K562 (cell line): Measurements from ENCODE around the gene PRXL2B. TPM values are rescaled to one million over a fixed set of nuclear protein-coding genes. Genes with fewer than 3 reads are reported as not detected.

ENCODE experiments used
- CBFB ChIP-seq: sonication (generic); formaldehyde crosslinking; IDR thresholded peaks from 2 replicates; pipeline ENCODE4 v1.4.0; 2020; ENCODE audit warnings: mild to moderate bottlenecking, missing genetic modification reagents
- ESRRB ChIP-seq: fragments of 250-450 bp; sonication (Bioruptor Pico); IDR thresholded peaks from 2 replicates; pipeline ENCODE4 v1.5.0; 2020; ENCODE audit warnings: mild to moderate bottlenecking, moderate library complexity, borderline replicate concordance
- EWSR1 ChIP-seq: fragments of 450-650 bp; IDR thresholded peaks from 2 replicates; pipeline ENCODE4 v1.6.1; 2018; ENCODE audit warnings: borderline replicate concordance, mild to moderate bottlenecking, low read depth, moderate library complexity; ENCODE audit not compliant: partially characterized antibody
- KLF10 ChIP-seq: fragments of 250-450 bp; sonication (Bioruptor Pico); IDR thresholded peaks from 2 replicates; pipeline ENCODE4 v1.6.1; 2021; ENCODE audit warnings: matching md5 sums
- MLLT1 ChIP-seq, 2 experiments: fragments of 450-650 bp; IDR thresholded peaks; 2 replicates each; pipeline ENCODE4 v1.6.1; 2016
- MTA2 ChIP-seq: fragments of 450-650 bp; IDR thresholded peaks from 2 replicates; pipeline ENCODE4 v1.6.1; 2016; ENCODE audit warnings: low read depth
- NFIC ChIP-seq: fragments of 450-650 bp; IDR thresholded peaks from 2 replicates; pipeline ENCODE4 v1.6.1; 2017; ENCODE audit warnings: mild to moderate bottlenecking, inconsistent platforms
- RBFOX2 ChIP-seq: fragments of 200-400 bp; formaldehyde crosslinking; IDR thresholded peaks from 2 replicates; pipeline ENCODE4 v1.6.1; 2017; ENCODE audit warnings: low read depth, mild to moderate bottlenecking, low read length, moderate library complexity
- SAFB ChIP-seq: fragments of 200-400 bp; formaldehyde crosslinking; IDR thresholded peaks from 2 replicates; pipeline ENCODE4 v1.6.1; 2017; ENCODE audit warnings: low read depth, low read length, borderline replicate concordance
- SETDB1 ChIP-seq: IDR thresholded peaks from one replicate; pipeline ENCODE4 v1.6.1; 2012; ENCODE audit warnings: low read length, control low read depth, inconsistent platforms
- ZC3H11A ChIP-seq: IDR thresholded peaks from 2 replicates; pipeline ENCODE4 v1.6.1; 2012; ENCODE audit warnings: low read depth, low read length, improper control_type of control experiment
- ZKSCAN8 ChIP-seq: fragments of 200-800 bp; sonication (Bioruptor generic); IDR thresholded peaks from 2 replicates; pipeline ENCODE4 v1.6.1; 2016; ENCODE audit warnings: missing genetic modification characterization, missing compliant biosample characterization
- ZNF311 ChIP-seq: fragments of 250-450 bp; sonication (Bioruptor Pico); IDR thresholded peaks from 2 replicates; pipeline ENCODE4 v1.4.0; 2020; ENCODE audit warnings: mild to moderate bottlenecking, moderate library complexity
- ZNF609 ChIP-seq: sonication (generic); formaldehyde crosslinking; IDR thresholded peaks from 2 replicates; pipeline ENCODE4 v1.8.1; 2023; ENCODE audit warnings: missing genetic modification reagents, mild to moderate bottlenecking, borderline replicate concordance
- ZNF639 ChIP-seq, 2 experiments: fragments of 200-800 bp in 1 of 2; sonication (Bioruptor generic) in 1 of 2; sonication (generic) in 1 of 2; formaldehyde crosslinking in 1 of 2; IDR thresholded peaks in 1 of 2; conservative IDR thresholded peaks in 1 of 2; 2 replicates each; pipeline versions ENCODE4 v1.5.0 to v1.6.1; 2016 to 2020; ENCODE audit warnings: missing compliant biosample characterization in 1 of 2, missing genetic modification characterization in 1 of 2, missing genetic modification reagents in 1 of 2
- polyA plus RNA-seq, 8 experiments: library from polyadenylated mRNA; depleted of rRNA in 4 of 8; stranded (reverse) in 5 of 8; unstranded in 3 of 8; fragments of >200 nt; fragmentation: Nextera tagmentation in 2 of 8; fragmentation: Illumina TruSeq in 1 of 8; extraction: Ambion mirVana in 2 of 8; extraction: Trizol in 1 of 8; gene quantifications; 2 replicates each; pipeline versions ENCODE4 v1.2.1 to v1.2.3, GENCODE V29; 2011 to 2014; ENCODE audit warnings: inconsistent platforms in 1 of 8, missing spikeins in 1 of 8
- total RNA-seq, 7 experiments: library from RNA; depleted of rRNA in 6 of 7; stranded (reverse); fragments of >200 nt in 6 of 7; fragmentation: Illumina TruSeq in 2 of 7; extraction: Trizol in 2 of 7; gene quantifications; 2 replicates each; pipeline versions ENCODE4 v1.2.1 to v1.2.3, GENCODE V29; 2011 to 2021; ENCODE audit warnings: low replicate concordance in 1 of 7
- TF ChIP-seq, protein P1 (sequence below): fragments of 450-650 bp; formaldehyde crosslinking; IDR thresholded peaks from 2 replicates; pipeline ENCODE4 v1.4.0; 2022; ENCODE audit warnings: mild to moderate bottlenecking, moderate library complexity
- TF ChIP-seq, protein P2 (sequence below): fragments of 450-650 bp; formaldehyde crosslinking; IDR thresholded peaks from 2 replicates; pipeline ENCODE4 v1.4.0; 2020; ENCODE audit warnings: mild to moderate bottlenecking, moderate library complexity

Gene PRXL2B
- total and polyA plus RNA-seq, 9 of the 15 experiments (the other 6 are each of a cell fraction or from before 2014, with no cell fraction given): 0.99 to 25.3 (median 11.8) TPM

DNA sequence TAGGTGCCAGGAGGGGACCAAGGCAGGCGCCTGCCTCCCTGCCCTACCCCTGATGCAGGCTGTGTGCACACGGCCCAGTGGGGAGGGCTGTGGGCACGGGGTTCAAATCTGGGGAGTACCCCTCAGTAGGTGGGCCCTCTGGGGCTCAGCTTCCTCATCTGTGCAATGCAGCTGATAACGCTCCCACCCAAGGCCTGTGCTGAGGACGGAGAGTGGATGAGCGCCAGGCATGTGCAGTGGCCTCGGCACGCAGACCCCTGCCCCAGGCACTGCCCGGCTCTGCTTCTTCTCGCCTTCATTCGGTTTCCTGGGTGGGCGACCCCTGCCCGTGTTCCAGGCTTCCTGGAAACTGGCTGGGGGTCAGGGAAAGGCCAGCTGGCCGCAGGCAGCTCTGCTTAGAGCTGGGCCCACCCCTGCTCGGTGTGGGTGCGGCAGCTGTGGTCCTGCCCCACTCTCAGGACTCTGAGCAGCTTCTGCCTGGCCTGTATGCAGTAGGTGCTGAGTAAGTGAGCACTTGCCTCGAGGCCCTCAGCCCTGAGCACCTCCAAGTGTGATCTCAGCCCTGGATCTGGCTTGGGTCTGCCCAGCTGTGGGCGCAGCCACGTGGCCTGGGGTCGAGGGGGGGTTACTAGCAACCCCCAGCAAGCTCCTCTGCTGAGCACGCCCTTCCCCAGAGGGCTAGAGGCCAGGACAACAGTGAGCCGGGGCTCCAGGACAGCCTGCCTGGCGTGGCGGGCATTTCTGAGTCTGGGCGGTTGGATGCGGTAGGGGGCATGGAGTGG, 42.3 kb upstream of the PRXL2B start (continued):
- peak; percentile 98 for TF ChIP-seq ZKSCAN8
- no peak for TF ChIP-seq ESRRB (CRISPR knock-in tag)
- no peak for TF ChIP-seq ZNF639 (CRISPR knock-in tag; conservative IDR thresholded peaks at IDR 0.05 in 1 of 2, IDR thresholded peaks at IDR 0.05 in 1 of 2)
- TF ChIP-seq EWSR1: no peak
- no peak for TF ChIP-seq ZNF311 (CRISPR knock-in tag)
- TF ChIP-seq RBFOX2: peak; percentile 35
- 0 out of 2 replicates have a peak, but pooled peaks have one; percentile 5 for TF ChIP-seq MTA2
- no peak for TF ChIP-seq NFIC
- peak; percentile 11; the same call in 1 of the 2 replicates for TF ChIP-seq SAFB
- no peak for TF ChIP-seq ZC3H11A
- TF ChIP-seq MLLT1 (IDR thresholded peaks at IDR 0.05): no peak
- no peak for TF ChIP-seq CBFB (CRISPR knock-in tag)
- TF ChIP-seq, protein P1, sequence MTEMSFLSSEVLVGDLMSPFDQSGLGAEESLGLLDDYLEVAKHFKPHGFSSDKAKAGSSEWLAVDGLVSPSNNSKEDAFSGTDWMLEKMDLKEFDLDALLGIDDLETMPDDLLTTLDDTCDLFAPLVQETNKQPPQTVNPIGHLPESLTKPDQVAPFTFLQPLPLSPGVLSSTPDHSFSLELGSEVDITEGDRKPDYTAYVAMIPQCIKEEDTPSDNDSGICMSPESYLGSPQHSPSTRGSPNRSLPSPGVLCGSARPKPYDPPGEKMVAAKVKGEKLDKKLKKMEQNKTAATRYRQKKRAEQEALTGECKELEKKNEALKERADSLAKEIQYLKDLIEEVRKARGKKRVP: no peak
- TF ChIP-seq, protein P2, sequence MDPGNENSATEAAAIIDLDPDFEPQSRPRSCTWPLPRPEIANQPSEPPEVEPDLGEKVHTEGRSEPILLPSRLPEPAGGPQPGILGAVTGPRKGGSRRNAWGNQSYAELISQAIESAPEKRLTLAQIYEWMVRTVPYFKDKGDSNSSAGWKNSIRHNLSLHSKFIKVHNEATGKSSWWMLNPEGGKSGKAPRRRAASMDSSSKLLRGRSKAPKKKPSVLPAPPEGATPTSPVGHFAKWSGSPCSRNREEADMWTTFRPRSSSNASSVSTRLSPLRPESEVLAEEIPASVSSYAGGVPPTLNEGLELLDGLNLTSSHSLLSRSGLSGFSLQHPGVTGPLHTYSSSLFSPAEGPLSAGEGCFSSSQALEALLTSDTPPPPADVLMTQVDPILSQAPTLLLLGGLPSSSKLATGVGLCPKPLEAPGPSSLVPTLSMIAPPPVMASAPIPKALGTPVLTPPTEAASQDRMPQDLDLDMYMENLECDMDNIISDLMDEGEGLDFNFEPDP (CRISPR knock-in tag): 0 out of 2 replicates have a peak, but pooled peaks have one; percentile 29
- no peak for TF ChIP-seq ZNF609 (CRISPR knock-in tag)
- no peak for TF ChIP-seq SETDB1
- no peak for TF ChIP-seq KLF10 (CRISPR knock-in tag)
